Measurements from ENCODE around the gene RAMP2. TPM values are rescaled to one million over a fixed set of nuclear protein-coding genes. Genes with fewer than 3 reads are reported as not detected.
"Not testable (repeated sequence)": the region's sequence is repeated elsewhere in the genome, so short reads cannot be mapped to it uniquely, and the experiment has no call there.

The RAMP2 gene
- total RNA-seq, 1 experiment from 2014 or later = 5.0 TPM

GRCh38 chr17:42723636-42724035 lies 37.4 kb upstream of the RAMP2 start:
- no peak for DNase-seq (ENCODE audit: low spot score)
- no TSS peak for BruUV-seq (replicated peaks)
- H3K4me1 ChIP-seq (ENCODE audit: insufficient read depth, low read length, poor library complexity, severe bottlenecking) = no peaks in the 10 kb centered on the region
- TF ChIP-seq CTCF (conservative IDR thresholded peaks at IDR 0.05; ENCODE audit: low read depth, low read length) = no peak
- TF ChIP-seq EZH2 (IDR thresholded peaks at IDR 0.05; ENCODE audit: borderline replicate concordance, low read depth, low read length, poor library complexity, severe bottlenecking) = no peak
- H3K9me3 ChIP-seq (ENCODE audit: low read depth, low read length, poor library complexity, severe bottlenecking) = no peaks in the 10 kb centered on the region
- intact Hi-C loops (cut with micrococcal nuclease; ENCODE audit: unreplicated experiment) = loop anchor here (10.0 kb wide), 1 partner anchor 101 kb away; the partner anchor contains the start of gene BECN1
- ChIA-PET CTCF (no interaction called here), POLR2A (ENCODE audit: low non-redundant PET) (no interaction called here)
- no peak overlapping the region for H3K4me3 ChIP-seq (ENCODE audit: low read depth, low read length, poor library complexity, severe bottlenecking)
- no peaks in the 10 kb centered on the region for H3K27me3 ChIP-seq (replicated peaks; ENCODE audit: insufficient read depth, low read depth, low read length, poor library complexity)
- H3K27ac ChIP-seq (ENCODE audit: low read depth, low read length, poor library complexity, severe bottlenecking) = no peak overlapping the region
- H3K36me3 ChIP-seq (ENCODE audit: insufficient read depth, low read length, poor library complexity, severe bottlenecking) = peaks cover 18% of the 10 kb centered on the region

GRCh38 chr17:42725143-42725542 lies 35.9 kb upstream of the RAMP2 start:
- DNase-seq (ENCODE audit: low spot score) = no peak
- H3K4me3 ChIP-seq (ENCODE audit: low read depth, low read length, poor library complexity, severe bottlenecking) = no peak overlapping the region
- H3K36me3 ChIP-seq (ENCODE audit: insufficient read depth, low read length, poor library complexity, severe bottlenecking) = peaks cover 9% of the 10 kb centered on the region
- TF ChIP-seq CTCF (conservative IDR thresholded peaks at IDR 0.05; ENCODE audit: low read depth, low read length) (no peak), EZH2 (IDR thresholded peaks at IDR 0.05; ENCODE audit: borderline replicate concordance, low read depth, low read length, poor library complexity, severe bottlenecking) (no peak)
- H3K27me3 ChIP-seq (replicated peaks; ENCODE audit: insufficient read depth, low read depth, low read length, poor library complexity) = no peaks in the 10 kb centered on the region
- BruUV-seq (replicated peaks) = no TSS peak
- POLR2A ChIA-PET (ENCODE audit: low non-redundant PET) = no interaction called here
- intact Hi-C loops (cut with micrococcal nuclease; ENCODE audit: unreplicated experiment) = loop anchor here (10.0 kb wide), 1 partner anchor 100 kb away; the partner anchor contains the start of gene BECN1
- H3K27ac ChIP-seq (ENCODE audit: low read depth, low read length, poor library complexity, severe bottlenecking) = no peak overlapping the region
- CTCF ChIA-PET = interaction anchor here (0.7 kb wide), 1 partner anchor 19 kb away, joined by 4 read pairs; no protein-coding TSS in a partner anchor
- H3K9me3 ChIP-seq (ENCODE audit: low read depth, low read length, poor library complexity, severe bottlenecking) = no peaks in the 10 kb centered on the region
- no peaks in the 10 kb centered on the region for H3K4me1 ChIP-seq (ENCODE audit: insufficient read depth, low read length, poor library complexity, severe bottlenecking)

GRCh38 chr17:42740699-42741098 lies 20.3 kb upstream of the RAMP2 start:
- H3K36me3 ChIP-seq (ENCODE audit: insufficient read depth, low read length, poor library complexity, severe bottlenecking) = no peaks in the 10 kb centered on the region
- CTCF ChIA-PET = no interaction called here
- no peaks in the 10 kb centered on the region for H3K27me3 ChIP-seq (replicated peaks; ENCODE audit: insufficient read depth, low read depth, low read length, poor library complexity)
- no peak overlapping the region for H3K27ac ChIP-seq (ENCODE audit: low read depth, low read length, poor library complexity, severe bottlenecking)
- intact Hi-C loops (cut with micrococcal nuclease; ENCODE audit: unreplicated experiment) = no loop called here
- no peaks in the 10 kb centered on the region for H3K4me1 ChIP-seq (ENCODE audit: insufficient read depth, low read length, poor library complexity, severe bottlenecking)
- TF ChIP-seq EZH2 (IDR thresholded peaks at IDR 0.05; ENCODE audit: borderline replicate concordance, low read depth, low read length, poor library complexity, severe bottlenecking) (no peak), CTCF (conservative IDR thresholded peaks at IDR 0.05; ENCODE audit: low read depth, low read length) (no peak)
- no TSS peak for BruUV-seq (replicated peaks)
- no peak for DNase-seq (ENCODE audit: low spot score)
- H3K9me3 ChIP-seq (ENCODE audit: low read depth, low read length, poor library complexity, severe bottlenecking) = no peaks in the 10 kb centered on the region
- no peak overlapping the region for H3K4me3 ChIP-seq (ENCODE audit: low read depth, low read length, poor library complexity, severe bottlenecking)
- POLR2A ChIA-PET (ENCODE audit: low non-redundant PET) = no interaction called here

- POLR2A ChIA-PET (ENCODE audit: low non-redundant PET); H3K4me3 ChIP-seq (ENCODE audit: low read depth, low read length, poor library complexity, severe bottlenecking); DNase-seq (ENCODE audit: low spot score); intact Hi-C loops (cut with micrococcal nuclease; ENCODE audit: unreplicated experiment); BruUV-seq (replicated peaks); H3K27ac ChIP-seq (ENCODE audit: low read depth, low read length, poor library complexity, severe bottlenecking); H3K36me3 ChIP-seq (ENCODE audit: insufficient read depth, low read length, poor library complexity, severe bottlenecking); H3K4me1 ChIP-seq (ENCODE audit: insufficient read depth, low read length, poor library complexity, severe bottlenecking); H3K27me3 ChIP-seq (replicated peaks; ENCODE audit: insufficient read depth, low read depth, low read length, poor library complexity); H3K9me3 ChIP-seq (ENCODE audit: low read depth, low read length, poor library complexity, severe bottlenecking): not testable (repeated sequence)
- CTCF ChIA-PET = interaction anchor here (1.1 kb wide), 1 partner anchor 21 kb away, joined by 3 read pairs; no protein-coding TSS in a partner anchor
These were observed 18.1 kb upstream of the RAMP2 start for GRCh38 chr17:42742916-42743315.

All from A673 (cell line).